GM21390 (cell line): Measurements from ENCODE around the gene STXBP6.
A peak's percentile ranks its signal among the peaks of the same experiment; 100 is the strongest.
"Not testable (repeated sequence)": the region's sequence is repeated elsewhere in the genome, so short reads cannot be mapped to it uniquely, and the experiment has no call there.

ENCODE experiments used
- ATAC-seq: cut with Tn5 transposase; IDR thresholded peaks from one replicate; pipeline ENCODE4 v1.9.1; 2021; ENCODE audit not compliant: unreplicated experiment

Gene STXBP6

DNA sequence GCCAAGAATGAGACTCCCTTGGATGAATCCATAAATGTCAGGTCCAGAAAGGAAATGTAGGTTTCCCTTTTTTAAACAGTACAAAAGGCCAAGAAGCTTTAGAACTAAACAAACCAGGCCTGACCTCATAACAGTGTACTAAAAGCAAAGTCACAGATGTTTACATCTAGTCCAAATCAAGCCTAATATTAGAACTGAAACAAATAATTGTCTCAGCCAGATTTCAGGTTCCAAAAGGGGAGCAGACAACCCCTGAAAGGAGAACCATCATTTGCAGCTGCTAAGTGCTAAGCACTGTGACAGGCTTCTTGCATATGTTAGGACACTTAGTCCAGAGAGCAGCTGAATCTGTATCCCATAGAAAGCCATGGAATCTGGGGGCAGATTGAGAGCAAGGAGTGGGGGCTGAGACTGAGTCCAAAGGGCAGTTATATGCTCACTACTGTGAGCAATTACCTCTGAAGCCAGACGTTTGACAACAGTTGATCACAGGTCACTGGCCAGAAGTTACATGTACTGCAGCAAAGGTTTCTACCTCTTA is 90.1 kb downstream of the STXBP6 start:
- no peak for ATAC-seq

DNA sequence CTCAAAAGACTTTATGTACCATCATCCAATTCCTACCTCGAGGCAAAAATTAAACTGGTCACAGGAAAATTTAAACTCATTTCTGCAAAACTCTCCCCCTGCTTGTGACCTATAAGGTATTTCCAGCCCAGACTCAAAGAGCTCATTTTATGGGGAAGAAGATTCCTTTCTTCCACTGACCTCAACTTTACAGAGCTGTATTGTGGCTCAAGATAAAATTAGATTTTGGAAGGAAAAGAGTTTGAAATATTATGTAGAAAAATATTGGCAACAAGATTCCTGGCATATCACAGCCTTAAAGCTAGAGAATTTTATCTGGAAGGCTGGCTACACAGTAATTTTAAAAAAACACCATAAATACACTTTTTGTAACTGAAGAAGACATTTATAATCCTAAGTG is 91.7 kb downstream of the STXBP6 start:
- no peak for ATAC-seq

DNA sequence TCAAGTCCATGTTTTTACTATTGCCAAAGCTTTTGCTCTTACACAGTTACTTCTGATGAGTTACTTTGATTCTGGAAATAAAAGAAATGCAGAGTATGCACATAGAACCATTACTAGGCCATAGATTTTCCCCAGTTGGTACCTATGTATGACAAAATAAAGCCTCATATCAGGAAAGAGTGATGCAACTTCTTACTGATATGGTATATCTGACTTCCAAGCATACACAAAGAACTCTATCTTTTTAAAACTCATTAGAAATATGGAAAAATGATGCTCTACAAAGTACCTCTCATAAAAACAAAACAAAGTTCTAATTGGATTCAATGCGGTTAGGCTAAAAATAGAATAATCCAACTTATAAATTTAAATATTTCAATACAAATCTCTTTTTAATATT is 92.1 kb downstream of the STXBP6 start:
- ATAC-seq, result no peak

DNA sequence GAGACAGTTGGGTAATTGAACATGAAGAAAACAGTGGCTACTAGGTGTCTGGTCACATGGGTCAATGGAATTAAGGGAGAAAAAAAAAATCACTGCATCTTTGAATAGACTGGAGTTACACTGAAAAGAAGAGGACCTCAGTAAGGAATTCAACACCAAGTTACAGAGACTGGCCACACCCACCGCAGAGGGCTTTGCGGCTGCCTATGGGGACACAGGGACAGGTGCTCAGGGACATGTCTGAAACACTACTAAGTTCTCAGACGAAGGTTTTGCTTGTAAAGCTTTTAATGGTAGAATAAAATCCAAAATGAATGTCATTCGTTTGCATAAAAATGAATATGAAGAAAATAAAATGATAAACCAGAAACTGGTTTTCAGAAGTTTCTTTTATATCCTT is 93.8 kb downstream of the STXBP6 start:
- no peak for ATAC-seq

DNA sequence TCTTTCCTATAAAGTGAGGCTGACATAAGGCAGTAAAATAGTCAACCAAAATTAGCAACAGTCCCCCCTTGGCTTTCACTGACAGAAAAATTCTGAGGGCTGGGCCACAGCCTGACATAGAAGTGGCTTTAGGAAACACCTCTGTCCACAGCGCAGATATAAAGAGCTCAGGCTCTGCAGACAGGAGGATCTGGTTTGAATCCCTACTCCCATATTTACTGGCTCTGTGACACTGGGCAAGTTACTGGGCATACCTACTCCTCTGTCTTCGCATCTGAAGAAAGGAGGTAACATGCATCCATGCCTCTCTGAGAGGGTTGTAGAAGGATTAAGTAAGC is 95.3 kb downstream of the STXBP6 start:
- ATAC-seq, result peak; percentile 7

DNA sequence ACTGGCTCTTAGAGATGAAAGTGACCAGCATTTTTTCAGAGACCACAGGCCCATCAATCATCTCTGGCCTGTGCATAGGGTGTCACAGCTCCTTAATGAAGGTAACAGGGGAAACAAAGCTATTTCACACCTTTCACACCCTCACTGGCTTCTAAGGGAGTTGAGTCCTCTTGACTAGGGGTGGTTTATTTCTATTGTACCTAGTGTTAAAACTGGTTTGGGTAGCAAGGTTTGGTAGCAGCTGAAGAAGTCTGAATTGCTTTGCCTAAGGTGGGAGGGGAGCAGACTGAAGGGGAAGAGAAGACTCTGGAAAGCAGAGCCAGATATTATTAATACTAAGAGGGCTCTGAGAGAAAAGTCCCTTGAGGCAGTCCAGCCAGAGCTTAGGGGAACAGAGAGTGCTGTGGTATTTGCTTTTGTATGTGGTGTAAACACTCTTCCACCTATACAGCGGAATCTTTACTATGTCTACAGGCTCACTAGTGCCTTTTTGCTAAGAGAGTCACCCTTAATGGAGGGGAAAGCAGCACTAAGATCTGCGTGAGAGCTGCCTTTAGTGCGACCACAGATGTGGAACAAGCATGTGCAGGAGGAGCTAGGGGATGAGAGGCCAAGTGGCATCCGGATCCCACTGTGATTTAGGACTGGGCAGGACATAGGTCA is 95.8 kb downstream of the STXBP6 start:
- peak; percentile 60 for ATAC-seq

DNA sequence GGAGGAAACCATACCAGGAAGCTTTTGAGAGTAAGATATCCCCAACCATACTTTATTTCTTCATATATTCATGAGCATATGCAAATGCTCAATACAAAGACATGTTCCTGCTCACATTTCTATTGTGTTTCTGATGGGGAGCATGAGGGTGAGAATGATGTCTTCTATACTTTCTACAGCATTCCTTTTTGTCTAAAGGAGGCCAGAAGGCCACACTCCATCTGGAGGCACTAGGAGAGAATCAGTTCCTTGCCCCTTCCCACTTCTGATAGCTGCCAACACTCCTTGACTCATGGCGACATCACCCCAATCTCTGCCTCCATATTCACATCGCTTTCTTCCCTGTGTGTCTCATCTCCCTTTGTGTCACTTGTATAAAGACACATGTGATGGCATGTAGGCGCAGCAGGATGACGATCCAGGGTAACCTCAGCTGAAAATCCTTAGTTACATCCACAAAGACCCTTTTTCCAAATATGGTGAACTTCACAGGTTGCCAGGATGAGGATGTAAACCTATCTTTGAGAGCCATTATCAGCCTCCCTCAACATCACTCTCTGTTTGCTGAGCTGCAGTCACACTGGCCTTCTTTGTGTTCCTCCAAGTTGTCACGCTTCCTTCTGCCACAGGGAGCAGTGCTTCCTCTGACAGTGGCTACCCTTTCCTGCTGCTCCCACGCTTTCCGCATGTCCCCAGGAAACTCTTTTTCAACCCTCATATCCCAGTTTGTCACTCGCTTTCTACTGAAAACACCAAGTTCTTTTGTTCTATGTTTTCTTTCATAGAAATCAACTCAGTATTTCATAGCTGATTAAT is 96.9 kb downstream of the STXBP6 start:
- ATAC-seq, result no peak

DNA sequence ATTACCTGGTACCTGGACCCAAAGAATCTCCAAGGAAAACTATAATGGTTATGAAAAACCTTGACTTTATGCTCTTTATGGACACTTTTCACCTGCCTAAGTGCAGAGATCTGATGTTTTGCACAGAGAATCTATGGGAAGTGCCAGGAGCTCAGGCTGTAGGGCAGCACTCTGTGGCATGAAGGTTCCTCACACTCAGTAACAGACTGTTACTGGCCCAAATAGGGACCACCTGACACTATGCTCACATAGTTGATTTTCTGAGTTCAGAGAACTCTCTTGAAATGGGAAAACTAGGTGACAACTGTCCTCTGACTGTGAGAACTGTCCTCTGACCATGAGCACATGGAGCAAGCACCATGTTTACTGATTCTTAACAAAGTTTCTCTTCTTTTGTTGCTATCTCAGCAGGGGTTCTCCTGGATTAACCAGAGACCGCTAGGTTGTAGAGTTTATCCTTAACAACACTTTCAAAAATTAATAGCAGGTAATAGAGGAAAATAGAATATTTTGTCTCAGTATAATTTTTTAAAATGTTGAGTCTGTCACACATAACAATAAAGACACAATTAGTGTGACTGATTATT is 101.6 kb downstream of the STXBP6 start:
- no peak for ATAC-seq

DNA sequence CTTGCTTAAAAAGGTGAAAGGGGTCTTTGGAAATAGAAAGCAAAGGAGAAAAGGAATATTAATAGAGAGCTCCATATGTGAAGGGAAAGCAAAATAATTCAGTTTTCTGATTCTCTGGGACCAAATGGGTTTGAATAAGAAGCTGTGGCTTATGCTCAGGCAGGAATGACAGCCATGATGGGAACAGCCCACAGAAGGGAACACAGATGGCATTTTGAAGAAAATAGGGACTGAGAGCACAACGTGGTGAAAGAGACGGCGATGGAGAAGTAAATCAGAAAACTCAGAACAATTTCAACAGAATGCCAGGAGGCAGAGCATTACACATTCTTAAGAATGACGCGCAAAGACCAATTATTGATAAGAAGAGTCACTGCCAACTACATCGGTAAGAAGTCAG is 102.8 kb downstream of the STXBP6 start:
- no peak for ATAC-seq

DNA sequence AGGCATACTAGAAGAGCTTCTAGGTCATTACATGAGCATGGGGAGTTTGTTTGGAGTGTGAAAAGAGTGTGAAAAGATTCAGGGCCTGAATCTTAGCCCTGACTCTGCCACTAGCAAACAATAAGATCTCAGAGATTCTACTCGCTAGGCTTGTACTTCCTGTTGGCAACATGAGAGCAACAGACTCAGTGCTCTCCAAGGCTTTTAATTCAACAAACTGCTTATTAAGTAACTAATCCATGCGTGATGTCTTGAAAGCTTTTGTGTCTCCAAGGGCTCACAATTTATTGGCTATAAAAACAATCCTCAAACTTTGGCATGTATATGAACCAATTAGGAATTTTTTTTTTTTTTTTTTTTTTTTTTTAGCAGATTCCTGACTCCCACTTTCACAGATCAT is 105.1 kb downstream of the STXBP6 start:
- no peak for ATAC-seq

DNA sequence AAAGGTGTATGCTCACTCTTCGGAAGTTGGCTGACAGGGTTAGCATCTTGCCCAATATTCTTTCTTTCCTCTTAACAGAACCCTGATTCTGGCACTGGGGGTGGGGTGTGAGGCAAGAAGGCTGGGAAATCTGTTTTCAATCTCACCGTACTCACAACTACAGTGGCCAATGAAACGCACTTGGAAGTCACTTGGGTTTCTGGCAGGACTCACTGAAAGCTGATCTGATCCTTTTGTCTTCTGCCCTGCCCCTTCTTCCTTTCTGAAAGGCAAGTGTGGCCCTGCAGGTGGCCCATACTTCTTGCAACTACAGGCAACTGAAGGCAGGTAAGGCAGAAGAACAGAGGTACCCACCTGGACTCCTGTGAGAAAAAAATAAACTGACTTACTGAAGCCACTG is 106.9 kb downstream of the STXBP6 start:
- ATAC-seq, result no peak

DNA sequence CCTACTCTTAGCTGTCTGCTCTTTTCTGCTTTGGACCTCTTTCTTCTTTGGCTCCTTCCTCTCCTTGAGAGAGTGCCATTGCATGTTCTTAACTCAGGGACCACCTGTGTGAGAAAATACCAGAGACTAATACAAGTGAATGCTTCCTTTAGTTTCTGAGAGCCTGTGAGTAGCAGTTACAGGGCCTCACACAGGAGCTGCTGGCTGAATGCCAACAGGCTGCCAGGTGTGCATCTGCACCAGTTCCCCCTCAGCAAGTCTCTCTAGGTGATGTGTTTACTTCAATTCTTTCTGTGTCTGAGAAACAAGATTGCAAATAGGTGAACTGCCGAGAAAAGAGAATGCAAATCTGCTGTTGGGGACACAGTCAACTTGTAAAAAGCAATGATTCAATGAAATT is 108.2 kb downstream of the STXBP6 start:
- ATAC-seq, result no peak

DNA sequence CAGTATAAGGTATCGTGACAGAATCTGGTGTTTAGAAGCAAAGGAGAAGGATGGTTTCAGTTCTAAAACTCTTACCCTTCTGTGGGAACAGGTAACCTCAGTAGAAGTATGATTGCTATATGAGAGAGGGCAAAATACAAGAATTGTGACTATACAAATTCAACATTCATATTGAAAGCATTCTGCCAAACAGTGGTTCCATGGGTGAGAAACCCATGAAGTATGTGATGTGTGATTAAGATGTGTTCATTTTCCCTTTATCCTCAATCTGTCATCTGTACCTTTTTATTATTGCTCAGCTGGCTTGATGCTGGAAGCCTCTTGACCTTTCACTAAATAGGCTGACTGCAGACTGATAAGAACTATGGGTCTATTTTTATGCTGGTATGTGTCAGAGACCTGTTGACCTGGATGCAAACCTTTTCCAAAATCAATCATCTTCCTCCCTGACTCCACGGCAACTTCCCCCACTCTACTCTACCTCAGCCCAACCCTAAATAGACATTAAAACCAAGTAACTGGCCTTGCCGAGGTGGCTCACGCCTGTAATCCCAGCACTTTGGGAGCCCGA is 109.6 kb downstream of the STXBP6 start:
- no peak for ATAC-seq

DNA sequence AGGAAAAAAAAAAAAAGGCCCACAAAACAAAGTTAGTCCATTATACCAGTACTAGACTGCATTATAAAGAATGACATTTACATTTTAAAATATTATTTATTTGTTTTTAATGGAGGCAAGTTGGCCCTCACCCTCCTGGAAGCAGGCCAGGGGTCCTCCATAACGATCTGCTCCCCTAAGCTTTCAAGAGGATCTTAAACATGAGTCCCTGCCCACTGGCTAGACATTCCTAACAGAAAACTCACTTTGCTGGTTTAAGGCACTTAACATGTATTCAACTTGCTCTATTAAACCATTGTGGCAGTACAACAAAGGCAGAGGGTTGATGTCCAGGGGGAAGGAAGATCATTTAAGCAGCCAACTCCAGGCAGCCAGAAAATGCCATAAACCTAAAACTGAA is 111.4 kb downstream of the STXBP6 start:
- ATAC-seq, result no peak

DNA sequence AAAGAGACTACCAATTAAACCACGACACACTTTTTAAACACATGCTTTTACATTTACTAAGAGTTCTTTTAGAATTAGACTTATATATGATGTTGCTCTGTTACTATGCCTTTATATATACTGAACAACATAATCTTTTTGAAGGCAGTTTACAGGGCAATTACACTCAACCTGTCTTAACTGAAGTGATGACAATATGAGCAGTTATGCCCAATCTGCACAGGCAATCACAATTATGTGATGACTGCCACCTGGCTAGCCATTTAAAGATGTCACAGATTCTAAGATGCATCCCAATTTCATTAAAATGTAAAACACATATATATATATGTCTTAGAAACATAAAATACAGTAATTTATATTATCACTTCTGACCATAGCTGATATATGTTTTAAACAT is 112.6 kb downstream of the STXBP6 start:
- no peak for ATAC-seq

DNA sequence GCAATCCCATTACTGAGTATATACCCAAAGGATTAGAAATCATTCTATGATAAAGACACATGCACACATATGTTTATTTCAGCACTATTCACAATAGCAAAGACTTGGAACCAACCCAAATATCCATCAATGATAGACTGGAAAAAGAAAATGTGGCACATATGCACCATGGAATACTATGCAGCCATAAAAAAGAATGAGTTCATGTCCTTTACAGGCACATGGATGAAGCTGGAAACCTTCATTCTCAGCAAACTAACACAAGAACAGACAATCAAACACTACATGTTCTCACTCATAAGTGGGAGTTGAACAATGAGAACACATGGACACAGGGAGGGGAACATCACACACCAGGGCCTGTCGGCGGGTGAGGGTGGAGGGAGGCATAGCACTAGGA is 113.2 kb downstream of the STXBP6 start:
- ATAC-seq, result not testable (repeated sequence)

DNA sequence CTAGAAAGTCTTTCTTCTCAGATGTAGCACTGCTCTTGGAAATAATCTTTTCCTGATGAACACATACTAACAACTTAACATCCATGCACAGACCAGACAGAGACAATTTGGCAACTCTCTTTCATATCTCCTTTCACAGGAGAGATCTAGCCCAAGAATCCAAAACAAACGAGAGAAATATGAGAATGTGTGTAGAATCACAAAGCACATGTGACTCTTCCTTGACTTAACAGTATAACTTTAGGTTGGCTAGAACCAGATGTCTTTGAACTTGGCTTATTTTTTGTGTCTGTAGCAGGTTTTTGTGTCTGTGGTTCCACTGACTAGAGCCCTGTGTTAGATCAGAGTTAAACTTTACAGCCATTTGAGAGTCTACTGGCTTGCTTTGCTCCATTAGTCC is 114.2 kb downstream of the STXBP6 start:
- no peak for ATAC-seq

DNA sequence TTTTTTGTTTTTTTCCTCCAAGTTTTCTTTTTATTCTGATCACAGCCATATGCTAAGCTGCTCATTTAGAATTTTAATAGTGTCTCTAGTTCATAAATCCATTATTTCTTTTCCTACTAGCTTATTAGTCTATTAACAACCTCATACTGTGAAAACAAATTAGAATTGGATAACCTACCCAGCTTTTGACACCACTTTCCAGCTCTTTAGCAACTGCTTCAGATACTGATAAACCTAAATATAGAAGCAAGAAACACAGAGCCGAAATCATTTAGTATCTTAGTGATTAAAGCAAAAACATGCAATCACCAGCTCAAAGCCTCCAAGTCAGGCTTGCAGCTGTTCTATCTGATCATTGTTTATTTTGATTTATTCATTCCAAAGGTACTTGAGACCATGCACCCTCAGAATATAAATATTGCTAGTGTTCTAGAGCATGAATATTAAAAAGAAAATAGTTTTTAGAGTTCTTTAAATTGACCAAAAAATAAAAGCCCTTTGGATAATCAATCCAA is 121.5 kb downstream of the STXBP6 start:
- no peak for ATAC-seq

DNA sequence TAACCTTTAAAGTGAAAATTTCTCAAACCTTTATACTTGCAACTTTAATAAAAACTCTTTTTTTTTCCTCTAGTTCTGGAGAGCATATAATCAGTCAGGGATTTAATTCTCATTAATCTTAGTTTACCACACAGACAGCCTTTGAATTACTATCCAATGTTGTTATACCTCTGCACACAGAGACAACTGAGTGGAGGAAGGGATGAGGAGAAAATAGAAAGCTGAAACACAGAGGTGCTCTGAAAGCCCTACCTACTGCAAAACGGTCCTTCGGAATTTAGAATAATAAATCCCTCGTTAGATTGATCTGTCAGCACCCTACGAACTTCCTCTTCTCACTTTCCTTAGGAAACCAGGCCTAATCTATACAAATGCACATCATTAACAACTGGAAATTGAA is 122.1 kb downstream of the STXBP6 start:
- ATAC-seq, result no peak

DNA sequence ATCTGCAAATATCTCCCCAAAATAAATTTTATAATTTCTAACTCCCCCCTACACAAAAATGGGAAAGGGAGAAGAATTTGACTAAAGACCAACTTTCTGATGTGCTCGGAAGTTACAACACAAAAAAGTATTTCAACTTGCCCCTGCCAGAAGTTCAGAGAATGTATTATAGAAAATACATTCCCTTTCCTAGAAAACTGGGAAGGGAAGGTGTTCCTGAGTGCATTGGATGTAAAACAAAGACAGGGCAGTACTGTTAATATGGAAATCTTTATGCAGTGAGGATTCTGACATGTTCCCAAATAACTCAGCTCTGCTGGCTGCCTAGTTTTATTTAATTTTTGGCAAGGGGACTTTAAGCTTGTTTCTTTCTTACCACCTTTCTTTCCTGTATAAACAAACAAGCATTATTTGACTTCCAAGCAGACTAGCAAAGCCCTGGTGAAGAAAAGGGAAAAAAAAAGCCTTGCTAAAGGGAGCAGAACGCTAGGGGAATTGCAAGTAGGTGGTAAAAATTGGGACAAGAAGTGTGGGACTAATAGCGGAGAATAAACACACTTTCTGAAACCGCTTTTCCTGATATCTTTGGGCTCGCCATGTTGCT is 124.1 kb downstream of the STXBP6 start:
- ATAC-seq, result no peak

DNA sequence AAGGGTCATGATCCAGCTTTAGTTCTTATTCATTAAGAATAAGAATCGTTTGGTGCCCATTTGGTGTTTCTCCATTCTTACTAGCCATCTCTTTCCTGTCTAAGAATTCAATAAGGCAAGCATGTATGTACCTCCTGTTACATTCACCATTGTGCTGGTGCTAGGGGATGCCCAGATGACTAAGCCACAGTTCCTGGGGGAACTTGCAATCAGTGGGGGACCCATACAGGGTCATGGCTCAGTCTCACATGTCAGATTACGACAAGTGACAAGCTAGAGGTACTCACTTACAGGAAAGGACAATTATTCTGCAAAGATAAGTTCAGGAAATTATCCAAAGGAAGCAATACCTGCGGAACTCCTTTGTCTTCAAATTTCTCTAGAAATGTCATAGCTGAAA is 125.4 kb downstream of the STXBP6 start:
- ATAC-seq, result no peak
